GM19372 (cell line): Measurements from ENCODE around the gene OR4S2.
A peak's percentile ranks its signal among the peaks of the same experiment; 100 is the strongest.

Experiments
- ATAC-seq: cut with Tn5 transposase; IDR thresholded peaks from one replicate; pipeline ENCODE4 v1.9.1; 2021; ENCODE audit warnings: mild to moderate bottlenecking, low read depth, moderate library complexity; ENCODE audit not compliant: unreplicated experiment

Gene OR4S2, protein sequence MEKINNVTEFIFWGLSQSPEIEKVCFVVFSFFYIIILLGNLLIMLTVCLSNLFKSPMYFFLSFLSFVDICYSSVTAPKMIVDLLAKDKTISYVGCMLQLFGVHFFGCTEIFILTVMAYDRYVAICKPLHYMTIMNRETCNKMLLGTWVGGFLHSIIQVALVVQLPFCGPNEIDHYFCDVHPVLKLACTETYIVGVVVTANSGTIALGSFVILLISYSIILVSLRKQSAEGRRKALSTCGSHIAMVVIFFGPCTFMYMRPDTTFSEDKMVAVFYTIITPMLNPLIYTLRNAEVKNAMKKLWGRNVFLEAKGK

DNA sequence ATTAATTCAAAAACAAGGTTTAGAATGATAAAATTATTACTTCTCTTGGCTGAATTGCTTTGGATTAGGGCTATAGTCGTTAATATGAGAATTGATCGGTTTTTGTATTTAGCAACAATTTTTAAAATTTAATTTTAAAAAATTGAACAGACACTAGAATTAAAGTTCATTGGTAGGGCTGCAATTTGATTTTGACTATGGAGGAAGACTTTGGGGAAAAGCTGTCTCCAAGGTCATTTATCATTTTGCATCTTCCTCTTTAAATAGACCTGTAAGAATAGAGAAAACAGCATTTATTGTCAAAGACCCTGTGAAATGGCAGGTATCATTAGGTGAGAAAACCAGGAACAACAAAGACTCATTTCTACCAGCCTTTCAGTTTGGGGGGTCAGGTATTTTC, at the start of gene OR4S2:
Gene OR4S2, plus strand, starts transcription at position 301 of the 400 bp plus-strand sequence. CDS start 2,577 bp downstream, outside the sequence.
- ATAC-seq = no peak

DNA sequence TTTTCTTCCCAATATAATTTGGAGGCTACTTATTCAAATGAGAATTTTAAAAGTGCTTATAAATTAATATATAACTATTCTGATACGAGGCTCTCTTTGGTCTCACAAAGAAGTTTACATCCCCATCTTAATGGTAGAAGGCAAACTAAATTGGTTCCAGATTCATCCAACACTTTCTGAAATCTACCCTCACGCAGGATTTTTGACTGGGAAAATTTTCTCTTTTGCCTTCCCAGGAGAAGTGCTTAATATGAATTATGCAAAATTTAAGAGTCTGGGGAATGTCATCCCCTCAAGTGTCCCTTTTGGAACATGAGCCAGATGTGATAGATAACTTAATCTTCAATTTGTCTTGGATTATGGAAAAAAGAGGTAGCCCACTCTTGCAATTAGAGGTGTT, 40.6 kb upstream of the OR4S2 start, which contains the start of gene OR4C11:
Gene OR4C11, minus strand, starts transcription at position 101 of the 400 bp plus-strand sequence. CDS start 3,272 bp downstream, outside the sequence.
- ATAC-seq = no peak

DNA sequence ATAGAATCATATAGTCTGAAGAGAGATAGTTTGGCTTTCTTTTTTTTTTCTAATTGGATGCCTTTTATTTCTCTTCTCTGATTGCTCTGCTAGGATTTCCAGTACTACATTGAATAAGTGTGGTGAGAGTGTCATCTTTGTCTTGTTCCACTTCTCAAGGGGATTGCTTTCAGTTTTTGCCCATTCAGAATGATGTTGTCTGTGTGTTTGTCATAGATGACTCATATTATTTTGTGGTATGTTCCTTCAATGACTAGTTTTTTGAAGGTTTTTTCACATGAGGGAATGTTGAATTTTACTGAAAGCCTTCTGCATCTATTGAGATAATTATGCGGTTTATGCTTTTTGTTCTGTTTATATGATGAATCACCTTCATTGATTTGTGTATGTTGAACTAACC, 23.6 kb upstream of the OR4S2 start:
- ATAC-seq = no peak

DNA sequence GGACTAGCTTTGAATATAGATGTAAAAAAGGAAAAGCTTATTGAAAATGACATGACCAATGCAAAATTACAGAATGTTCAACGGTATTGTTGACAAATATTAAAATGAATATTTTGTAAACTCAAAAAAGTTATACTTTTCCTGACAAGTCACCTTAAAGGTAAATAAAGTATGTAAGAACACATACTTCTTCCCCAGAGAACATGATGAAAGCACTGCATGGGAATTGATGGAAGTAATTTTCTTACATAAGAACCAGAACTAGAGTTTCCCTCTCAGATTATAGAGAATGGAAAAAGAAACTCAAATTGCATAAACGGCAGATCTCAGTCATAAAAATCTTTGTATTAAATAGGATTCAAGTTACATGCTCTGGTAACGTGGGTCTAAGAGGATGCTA, 13.3 kb upstream of the OR4S2 start, which contains the start of gene OR4P4:
Gene OR4P4, plus strand, starts transcription at position 301 of the 400 bp plus-strand sequence.
- ATAC-seq = no peak

DNA sequence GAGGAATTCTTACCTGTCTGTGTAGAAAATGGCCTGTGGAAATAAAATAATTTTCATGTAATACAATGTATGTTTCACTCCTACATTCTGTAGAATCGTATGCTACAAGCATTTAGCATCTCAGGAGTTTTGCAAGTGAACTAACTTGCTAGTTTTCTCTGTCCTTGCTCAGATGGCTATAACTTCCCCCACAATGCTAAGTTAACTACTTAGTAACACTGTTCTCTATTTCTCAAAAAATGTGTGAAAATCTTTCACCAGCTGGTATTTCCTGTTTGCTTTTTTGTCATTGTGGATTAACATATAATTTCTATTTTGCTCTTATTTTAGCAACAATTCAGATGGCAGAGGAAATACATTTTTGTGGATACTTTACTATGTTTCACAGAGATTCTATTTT, 4.4 kb downstream of the OR4S2 start:
- ATAC-seq = no peak

DNA sequence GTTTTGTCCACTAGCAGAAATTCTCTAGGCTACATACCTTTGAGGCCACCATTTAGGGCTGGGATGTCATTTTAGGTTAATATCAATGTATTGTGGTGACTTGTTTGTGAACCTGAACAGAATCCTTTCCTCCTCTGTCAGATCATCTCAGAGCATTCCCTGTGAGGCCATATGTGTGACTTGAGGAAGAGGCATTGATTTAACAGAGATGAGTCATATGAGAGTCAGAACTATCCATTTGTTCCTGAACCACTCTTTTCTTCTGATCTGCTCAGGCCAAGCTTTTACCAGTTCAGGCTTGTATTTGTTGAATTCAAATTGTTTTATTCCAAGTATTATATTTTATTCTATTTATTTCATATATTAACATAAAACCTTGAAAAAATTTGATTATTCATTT, 7.0 kb downstream of the OR4S2 start:
- ATAC-seq = no peak

DNA sequence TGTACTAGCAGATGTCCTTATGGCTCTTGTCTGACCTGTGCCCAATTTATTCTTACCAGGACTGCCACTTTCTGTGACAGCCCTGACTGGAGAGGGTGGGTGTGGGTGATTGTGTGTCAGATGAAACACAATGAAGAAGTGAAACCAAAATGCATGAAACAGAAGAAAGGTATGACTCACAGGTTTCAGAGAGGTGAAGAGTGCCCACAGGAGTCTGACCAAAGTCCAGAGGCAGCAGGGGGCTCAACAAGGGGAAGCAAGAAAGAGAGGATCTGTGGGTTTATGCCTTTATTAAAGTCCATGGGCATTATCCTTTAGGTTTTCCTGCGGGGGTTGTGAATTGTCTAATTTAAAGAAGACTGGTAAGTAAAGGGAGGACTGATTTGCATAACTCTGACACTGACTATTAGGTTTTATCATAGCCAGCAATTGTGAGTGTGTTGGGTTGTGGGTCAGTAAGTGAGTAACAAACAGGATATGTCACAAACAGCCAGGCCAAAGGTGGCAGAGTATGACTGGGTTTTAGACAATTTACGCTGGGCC, 10.0 kb downstream of the OR4S2 start:
- peak; percentile 91 for ATAC-seq

DNA sequence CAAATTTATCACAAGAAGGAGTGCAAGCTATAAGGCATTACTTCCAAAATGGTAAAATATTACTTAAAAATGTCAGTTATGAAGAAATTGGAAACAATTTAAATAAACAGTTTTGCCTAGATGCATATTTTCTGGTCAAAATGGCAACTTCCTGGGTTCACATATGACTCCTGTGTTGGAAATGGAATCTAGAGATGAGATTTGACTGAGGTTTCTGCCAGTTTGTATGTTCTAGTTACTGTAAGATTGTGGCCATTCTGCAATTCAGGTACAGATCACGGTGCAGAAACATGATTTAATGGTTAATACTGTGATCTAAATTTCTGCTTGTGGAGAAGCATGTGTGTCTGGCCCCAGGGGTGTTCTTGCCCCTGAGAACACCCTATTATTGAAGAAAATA, 10.5 kb downstream of the OR4S2 start:
- ATAC-seq = no peak

DNA sequence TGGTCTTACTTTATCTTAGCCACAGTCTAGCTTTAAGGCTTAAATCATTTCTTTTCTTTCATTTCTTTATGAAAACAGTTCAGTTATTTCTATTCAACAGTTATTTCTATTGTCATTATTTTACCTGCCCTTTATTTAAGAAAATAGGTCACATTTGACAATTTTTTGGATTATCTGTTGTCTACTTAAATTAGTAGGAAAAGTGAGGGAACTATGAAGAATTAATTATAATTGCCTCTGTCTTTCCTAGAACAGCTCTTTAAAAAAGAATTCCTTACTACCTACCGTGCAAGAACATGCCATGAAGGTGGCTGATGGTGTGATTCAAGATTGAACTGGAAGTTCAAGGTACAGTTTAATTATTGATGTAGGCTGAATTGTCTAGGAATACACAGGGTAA, 13.8 kb downstream of the OR4S2 start, which contains the start of gene OR4C6:
Gene OR4C6, plus strand, starts transcription at position 301 of the 400 bp plus-strand sequence. CDS start 2,966 bp downstream, outside the sequence.
- ATAC-seq = no peak

DNA sequence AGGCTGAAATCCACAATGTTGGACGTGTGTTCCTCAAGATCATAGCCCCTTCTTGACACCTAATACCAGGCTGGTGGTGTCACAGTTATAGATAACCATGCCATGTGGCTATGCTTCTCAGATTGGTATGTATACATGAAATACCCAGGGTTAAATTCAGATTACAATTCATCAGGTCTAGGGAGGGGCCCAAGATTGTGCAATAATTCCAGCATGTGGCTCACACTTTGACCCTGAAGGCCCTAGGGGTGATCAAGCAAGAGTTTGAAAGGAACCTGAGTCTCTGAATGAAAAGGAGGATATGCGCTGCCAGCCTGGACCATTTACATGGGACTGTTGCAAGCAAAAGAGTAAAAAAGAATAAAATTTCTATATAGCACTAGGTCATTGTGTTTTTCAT, 21.2 kb downstream of the OR4S2 start:
- ATAC-seq = no peak

DNA sequence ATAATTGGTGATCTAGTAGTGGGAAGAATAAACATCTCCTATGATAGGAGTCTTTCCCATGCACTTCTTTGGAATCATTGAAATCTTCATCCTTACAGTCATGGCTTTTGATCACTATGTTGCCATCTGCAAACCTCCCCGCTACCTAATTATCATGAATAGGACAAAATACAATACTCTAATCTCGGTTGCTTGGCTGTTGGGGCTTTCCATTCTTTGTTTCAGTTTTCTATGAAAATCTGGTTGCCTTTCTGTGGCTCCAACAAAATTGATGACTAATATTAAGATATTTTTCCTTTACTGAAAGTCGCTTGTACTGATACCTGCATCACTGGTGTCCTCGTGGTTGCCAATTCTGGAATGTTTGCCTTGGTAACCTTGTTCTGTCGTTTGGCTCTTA, 25.7 kb downstream of the OR4S2 start:
- ATAC-seq = no peak

DNA sequence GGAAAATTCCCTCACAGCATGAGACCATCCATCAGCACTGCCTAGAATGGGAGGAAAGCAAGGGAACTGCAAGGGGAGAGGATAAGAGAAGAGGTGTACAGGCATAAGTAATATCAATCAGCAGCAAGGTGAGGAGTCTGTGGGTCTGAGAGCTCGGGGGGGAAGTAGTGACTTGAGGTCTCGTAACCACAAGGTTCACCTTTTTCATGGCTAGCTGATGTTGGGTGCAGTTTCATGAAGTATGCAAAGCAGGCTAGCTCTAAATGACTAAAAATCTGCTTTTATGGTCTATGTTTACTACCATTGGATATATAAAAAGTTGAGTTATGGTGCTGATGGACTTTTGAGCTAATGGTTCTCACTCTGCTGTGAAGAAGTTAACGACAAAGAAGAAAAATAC, 49.7 kb downstream of the OR4S2 start:
- no peak for ATAC-seq

DNA sequence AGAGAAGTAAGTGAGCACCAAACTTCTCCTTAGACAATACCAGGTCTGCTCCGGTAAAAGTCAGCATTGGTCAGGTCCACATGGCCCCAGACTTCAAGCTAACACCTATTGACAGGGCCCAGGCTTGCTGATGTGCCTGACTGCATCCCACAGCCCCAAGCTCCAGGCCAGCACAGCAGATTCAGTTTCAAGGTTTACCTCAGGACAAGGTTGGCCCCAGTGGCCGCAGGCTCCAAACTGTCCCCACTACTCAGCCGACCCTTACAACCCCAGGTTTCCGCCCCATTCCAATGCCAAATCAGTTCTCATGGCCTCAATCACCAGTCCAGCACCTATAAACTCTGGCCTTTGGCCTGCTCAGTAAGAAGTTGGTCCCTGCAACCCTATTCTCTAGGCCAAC, 53.3 kb downstream of the OR4S2 start:
- ATAC-seq = no peak
